ENCODE results near the gene GOLGB1. TPM values are rescaled to one million over a fixed set of nuclear protein-coding genes. Genes with fewer than 3 reads are reported as not detected.

Gene GOLGB1
- total RNA-seq, 1 experiment from 2014 or later, result 31.4 TPM

DNA sequence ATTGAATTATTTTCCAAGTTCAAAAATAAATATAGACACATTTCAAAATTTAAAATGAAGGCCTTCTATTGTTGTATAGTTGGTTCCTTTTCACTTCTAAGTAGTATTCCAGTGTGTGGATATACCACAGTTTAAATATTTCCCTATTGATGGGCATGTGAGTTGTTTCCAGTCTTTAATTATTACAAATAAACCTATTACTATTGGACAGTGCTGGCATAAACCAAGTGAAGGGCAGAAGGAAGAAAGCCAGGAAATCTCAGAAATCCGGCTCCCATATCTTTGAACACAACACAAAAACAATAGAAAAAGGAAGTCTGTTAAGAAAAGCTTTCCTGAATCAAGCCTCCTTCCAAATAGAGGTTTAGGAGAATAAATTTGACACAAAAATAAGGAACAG is 26.1 kb downstream of the GOLGB1 start:
- no peaks in the 10 kb centered on the region for H3K27me3 Mint-ChIP-seq (ENCODE audit: low read depth)
- Histone ChIP-seq H2BK15ac (ENCODE audit: low read depth, low read length) (no peak overlapping the region), H3K4ac (ENCODE audit: low read depth, low read length) (no peak overlapping the region), H4K20me1 (ENCODE audit: control insufficient read depth, insufficient read depth, insufficient read length) (no peaks in the 10 kb centered on the region), H2BK5ac (ENCODE audit: insufficient read length, low read length) (no peak overlapping the region), H2BK12ac (ENCODE audit: insufficient read length, low read depth, low read length) (no peak overlapping the region), H2BK120ac (ENCODE audit: low read depth, low read length, poor library complexity, severe bottlenecking) (no peak overlapping the region), H3K4me2 (ENCODE audit: insufficient read depth, insufficient read length, low read length) (no peak overlapping the region), H3K4me1 (ENCODE audit: insufficient read depth, low read length) (no peaks in the 10 kb centered on the region), H3K14ac (ENCODE audit: insufficient read depth, low read length) (no peak overlapping the region), H3K23me2 (ENCODE audit: insufficient read length, low read depth, low read length, poor library complexity, severe bottlenecking) (no peaks in the 10 kb centered on the region), H3K56ac (ENCODE audit: insufficient read length, low read depth, low read length) (no peak overlapping the region), H3T11ph (ENCODE audit: low read length) (no peak overlapping the region), H2AK5ac (ENCODE audit: insufficient read length, low read length) (no peak overlapping the region), H3K79me1 (ENCODE audit: insufficient read depth, low read depth, low read length, poor library complexity, severe bottlenecking) (no peaks in the 10 kb centered on the region), H4K8ac (replicated peaks; ENCODE audit: insufficient read length, low read depth, low read length) (no peak overlapping the region), H3K27me3 (ENCODE audit: insufficient read depth, low read length) (no peaks in the 10 kb centered on the region), H4K5ac (ENCODE audit: insufficient read length, low read depth, low read length) (no peak overlapping the region), H2AFZ (ENCODE audit: low read length) (no peak overlapping the region), H3K23ac (ENCODE audit: insufficient read length, low read depth, low read length) (no peak overlapping the region), H4K91ac (ENCODE audit: insufficient read length, low read depth, low read length) (no peak overlapping the region), H2BK20ac (ENCODE audit: low read depth, low read length, poor library complexity, severe bottlenecking) (no peak overlapping the region), H3K9me3 (ENCODE audit: control insufficient read depth, low read depth, low read length) (no peaks in the 10 kb centered on the region), H3K27ac (ENCODE audit: insufficient read length, low read depth, low read length) (no peak overlapping the region), H3K79me2 (ENCODE audit: insufficient read depth, low read length) (no peaks in the 10 kb centered on the region), H3K18ac (ENCODE audit: insufficient read length, low read depth, low read length) (no peak overlapping the region), H3K9ac (ENCODE audit: extremely low read depth, insufficient read length, low read length) (no peak overlapping the region)
- DNase-seq, result no peak
- H3K36me3 Mint-ChIP-seq (ENCODE audit: insufficient read depth in 1 of 3, low read depth in 3 of 3), result peaks cover 24 to 77% (median 69%) of the 10 kb centered on the region in 3 experiments
- no peaks in the 10 kb centered on the region for H3K4me1 Mint-ChIP-seq
- H3K4me3 Mint-ChIP-seq, result no peak overlapping the region
- H3K9me3 Mint-ChIP-seq, result no peaks in the 10 kb centered on the region; a peak in 2 of 5 replicates
- no CpG with 5 or more reads among the region's 1 CpG for WGBS (ENCODE audit: extremely low coverage, insufficient read length, low lambda C conversion rate)
- TF ChIP-seq, protein P1, sequence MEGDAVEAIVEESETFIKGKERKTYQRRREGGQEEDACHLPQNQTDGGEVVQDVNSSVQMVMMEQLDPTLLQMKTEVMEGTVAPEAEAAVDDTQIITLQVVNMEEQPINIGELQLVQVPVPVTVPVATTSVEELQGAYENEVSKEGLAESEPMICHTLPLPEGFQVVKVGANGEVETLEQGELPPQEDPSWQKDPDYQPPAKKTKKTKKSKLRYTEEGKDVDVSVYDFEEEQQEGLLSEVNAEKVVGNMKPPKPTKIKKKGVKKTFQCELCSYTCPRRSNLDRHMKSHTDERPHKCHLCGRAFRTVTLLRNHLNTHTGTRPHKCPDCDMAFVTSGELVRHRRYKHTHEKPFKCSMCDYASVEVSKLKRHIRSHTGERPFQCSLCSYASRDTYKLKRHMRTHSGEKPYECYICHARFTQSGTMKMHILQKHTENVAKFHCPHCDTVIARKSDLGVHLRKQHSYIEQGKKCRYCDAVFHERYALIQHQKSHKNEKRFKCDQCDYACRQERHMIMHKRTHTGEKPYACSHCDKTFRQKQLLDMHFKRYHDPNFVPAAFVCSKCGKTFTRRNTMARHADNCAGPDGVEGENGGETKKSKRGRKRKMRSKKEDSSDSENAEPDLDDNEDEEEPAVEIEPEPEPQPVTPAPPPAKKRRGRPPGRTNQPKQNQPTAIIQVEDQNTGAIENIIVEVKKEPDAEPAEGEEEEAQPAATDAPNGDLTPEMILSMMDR (conservative IDR thresholded peaks at IDR 0.05), result no peak
- no peak overlapping the region for H3K27ac Mint-ChIP-seq
